Astrocyte (in vitro differentiated cells and primary cell): Measurements from ENCODE around the gene ANKLE2. TPM values are rescaled to one million over a fixed set of nuclear protein-coding genes. Genes with fewer than 3 reads are reported as not detected.
A peak's percentile ranks its signal among the peaks of the same experiment; 100 is the strongest.

Experiments used
- DNase-seq: peaks from one replicate; pipeline ENCODE4 v3.0.0-alpha.2; 2010; ENCODE audit warnings: low read depth
- FAIRE-seq: peaks from 2 replicates; lab custom pipeline; 2011; peaks lifted over from hg19 to GRCh38; lab: Jason Lieb, UNC
- H2AFZ ChIP-seq: 2 replicates; pipeline ENCODE4 v1.6.0; 2012; ENCODE audit warnings: low read depth, low read length, inconsistent platforms
- H3K27ac ChIP-seq: 2 replicates; pipeline ENCODE4 v1.5.1; 2011; ENCODE audit warnings: low read depth, low read length, inconsistent platforms
- H3K27me3 ChIP-seq: 2 replicates; pipeline ENCODE4 v1.6.0; 2011; ENCODE audit warnings: low read length, inconsistent platforms; ENCODE audit not compliant: insufficient read depth
- H3K36me3 ChIP-seq: 2 replicates; pipeline ENCODE4 v1.5.1; 2011; ENCODE audit warnings: low read length, inconsistent platforms; ENCODE audit not compliant: insufficient read depth
- H3K4me1 ChIP-seq: 2 replicates; pipeline ENCODE4 v1.5.1; 2011; ENCODE audit warnings: low read length, inconsistent platforms; ENCODE audit not compliant: insufficient read depth
- H3K4me2 ChIP-seq: 2 replicates; pipeline ENCODE4 v1.6.0; 2012; ENCODE audit warnings: low read length, inconsistent platforms
- H3K4me3 ChIP-seq: 2 replicates; pipeline ENCODE4 v1.5.1; 2011; ENCODE audit warnings: low read depth, mild to moderate bottlenecking, low read length, inconsistent platforms; ENCODE audit not compliant: insufficient read depth
- H3K79me2 ChIP-seq: 2 replicates; pipeline ENCODE4 v1.6.0; 2012; ENCODE audit warnings: mild to moderate bottlenecking, low read length, inconsistent platforms; ENCODE audit not compliant: insufficient read depth
- H3K9ac ChIP-seq: 2 replicates; pipeline ENCODE4 v1.6.0; 2012; ENCODE audit warnings: mild to moderate bottlenecking, low read length, inconsistent platforms
- H3K9me3 ChIP-seq: 2 replicates; pipeline ENCODE4 v1.5.1; 2012; ENCODE audit warnings: low read depth, mild to moderate bottlenecking, low read length, inconsistent platforms; ENCODE audit not compliant: insufficient read depth
- H4K20me1 ChIP-seq: 2 replicates; pipeline ENCODE4 v1.6.0; 2012; ENCODE audit warnings: low read length, inconsistent platforms; ENCODE audit not compliant: insufficient read depth
- H3K27ac Mint-ChIP-seq: one replicate; pipeline ENCODE4 v1.8.0; 2021; ENCODE audit warnings: mild to moderate bottlenecking, mixed read lengths; ENCODE audit not compliant: unreplicated experiment
- H3K27me3 Mint-ChIP-seq: one replicate; pipeline ENCODE4 v1.8.0; 2021; ENCODE audit warnings: low read depth, mixed read lengths; ENCODE audit not compliant: unreplicated experiment
- H3K36me3 Mint-ChIP-seq: one replicate; pipeline ENCODE4 v1.8.0; 2021; ENCODE audit warnings: low read depth, mixed read lengths; ENCODE audit not compliant: unreplicated experiment
- H3K4me1 Mint-ChIP-seq: one replicate; pipeline ENCODE4 v1.8.0; 2021; ENCODE audit warnings: low read depth, mixed read lengths; ENCODE audit not compliant: unreplicated experiment
- H3K4me3 Mint-ChIP-seq: one replicate; pipeline ENCODE4 v1.8.0; 2021; ENCODE audit warnings: mild to moderate bottlenecking, moderate library complexity, mixed read lengths; ENCODE audit not compliant: unreplicated experiment
- H3K9me3 Mint-ChIP-seq: one replicate; pipeline ENCODE4 v1.8.0; 2021; ENCODE audit warnings: mild to moderate bottlenecking, mixed read lengths; ENCODE audit not compliant: unreplicated experiment
- CTCF ChIP-seq: IDR thresholded peaks from 2 replicates; pipeline ENCODE4 v1.5.1; 2011; ENCODE audit warnings: low read depth, mild to moderate bottlenecking, inconsistent platforms, low read length, moderate library complexity; ENCODE audit not compliant: insufficient read depth
- EZH2 ChIP-seq: IDR thresholded peaks from 2 replicates; pipeline ENCODE4 v1.6.1; 2012; ENCODE audit warnings: mild to moderate bottlenecking, low read length, inconsistent platforms; ENCODE audit not compliant: insufficient read depth
- total RNA-seq: library from RNA; stranded (reverse); gene quantifications from 2 replicates; pipeline ENCODE4 v1.2.1, GENCODE V29; 2021

ANKLE2 gene
- total RNA-seq, 1 donor from 2014 or later: 140 TPM

GRCh38 chr12:132715874-132716273 is 45.8 kb downstream of the ANKLE2 start:
- peaks cover 76% of the 10 kb centered on the region for H4K20me1 ChIP-seq
- no peak for FAIRE-seq
- H3K27ac Mint-ChIP-seq: no peak overlapping the region

GRCh38 chr12:132713123-132713522 is 48.5 kb downstream of the ANKLE2 start:
- Mint-ChIP-seq H3K4me3 (peak overlapping the region; percentile 62), H3K36me3 (peaks cover 4% of the 10 kb centered on the region), H3K27ac (no peak overlapping the region), H3K27me3 (no peaks in the 10 kb centered on the region), H3K9me3 (no peaks in the 10 kb centered on the region), H3K4me1 (peaks cover 1% of the 10 kb centered on the region)
- peaks cover 55% of the 10 kb centered on the region for H4K20me1 ChIP-seq
- FAIRE-seq (no peak), DNase-seq (no peak)
- no peak overlapping the region for H3K4me2 ChIP-seq
- no peak overlapping the region for H3K27ac ChIP-seq
- peaks cover 7% of the 10 kb centered on the region for H3K4me1 ChIP-seq
- H3K9ac ChIP-seq: no peak overlapping the region
- no peak overlapping the region for H3K4me3 ChIP-seq
- H3K36me3 ChIP-seq: peaks cover 6% of the 10 kb centered on the region
- H3K27me3 ChIP-seq: no peaks in the 10 kb centered on the region
- peaks cover 55% of the 10 kb centered on the region for H3K79me2 ChIP-seq
- TF ChIP-seq EZH2: no peak
- no peak for TF ChIP-seq CTCF
- H3K9me3 ChIP-seq: no peaks in the 10 kb centered on the region
- H2AFZ ChIP-seq: no peak overlapping the region

More at GRCh38 chr12:132715874-132716273, 45.8 kb downstream of the ANKLE2 start:
- no peak for TF ChIP-seq CTCF
- no peak for TF ChIP-seq EZH2
- no peak for DNase-seq
- Mint-ChIP-seq H3K4me3 (no peak overlapping the region), H3K4me1 (peaks cover 1% of the 10 kb centered on the region), H3K36me3 (peaks cover 7% of the 10 kb centered on the region), H3K27me3 (no peaks in the 10 kb centered on the region), H3K9me3 (no peaks in the 10 kb centered on the region)
- H3K9me3 ChIP-seq: no peaks in the 10 kb centered on the region
- H3K27me3 ChIP-seq: no peaks in the 10 kb centered on the region
- H3K27ac ChIP-seq: no peak overlapping the region
- H3K36me3 ChIP-seq: peaks cover 18% of the 10 kb centered on the region
- peaks cover 53% of the 10 kb centered on the region for H3K79me2 ChIP-seq
- no peak overlapping the region for H2AFZ ChIP-seq
- no peak overlapping the region for H3K4me3 ChIP-seq
- H3K9ac ChIP-seq: no peak overlapping the region
- H3K4me2 ChIP-seq: no peak overlapping the region
- H3K4me1 ChIP-seq: peaks cover 7% of the 10 kb centered on the region

GRCh38 chr12:132711080-132711843 is 50.4 kb downstream of the ANKLE2 start:
- Histone ChIP-seq H2AFZ (peak overlapping the region; percentile 74), H3K4me2 (peak overlapping the region; percentile 92), H3K4me3 (peak overlapping the region; percentile 98), H3K9ac (peak overlapping the region; percentile 87), H3K36me3 (peaks cover 6% of the 10 kb centered on the region), H3K9me3 (no peaks in the 10 kb centered on the region), H3K79me2 (peaks cover 49% of the 10 kb centered on the region), H3K4me1 (peaks cover 7% of the 10 kb centered on the region), H3K27ac (peak overlapping the region; percentile 52), H4K20me1 (peaks cover 44% of the 10 kb centered on the region), H3K27me3 (no peaks in the 10 kb centered on the region)
- FAIRE-seq: no peak
- peak overlapping the region; percentile 90 for H3K4me3 Mint-ChIP-seq
- H3K36me3 Mint-ChIP-seq: peaks cover 4% of the 10 kb centered on the region
- DNase-seq: no peak
- no peak for TF ChIP-seq EZH2
- TF ChIP-seq CTCF: no peak
- H3K9me3 Mint-ChIP-seq: no peaks in the 10 kb centered on the region
- H3K4me1 Mint-ChIP-seq: peaks cover 1% of the 10 kb centered on the region
- peak overlapping the region; percentile 66 for H3K27ac Mint-ChIP-seq
- no peaks in the 10 kb centered on the region for H3K27me3 Mint-ChIP-seq
